GM21360 (cell line): ENCODE measurements around the gene DUSP1.

Source experiments
- ATAC-seq: cut with Tn5 transposase; IDR thresholded peaks from one replicate; pipeline ENCODE4 v1.9.1; 2021; ENCODE audit warnings: mild to moderate bottlenecking, moderate library complexity; ENCODE audit not compliant: unreplicated experiment

DUSP1 gene

GRCh38 chr5:172745838-172746237 is 25.2 kb downstream of the DUSP1 start:
- ATAC-seq = no peak

- no peak for ATAC-seq
These were observed 25.6 kb downstream of the DUSP1 start for GRCh38 chr5:172745406-172745805.

DNA sequence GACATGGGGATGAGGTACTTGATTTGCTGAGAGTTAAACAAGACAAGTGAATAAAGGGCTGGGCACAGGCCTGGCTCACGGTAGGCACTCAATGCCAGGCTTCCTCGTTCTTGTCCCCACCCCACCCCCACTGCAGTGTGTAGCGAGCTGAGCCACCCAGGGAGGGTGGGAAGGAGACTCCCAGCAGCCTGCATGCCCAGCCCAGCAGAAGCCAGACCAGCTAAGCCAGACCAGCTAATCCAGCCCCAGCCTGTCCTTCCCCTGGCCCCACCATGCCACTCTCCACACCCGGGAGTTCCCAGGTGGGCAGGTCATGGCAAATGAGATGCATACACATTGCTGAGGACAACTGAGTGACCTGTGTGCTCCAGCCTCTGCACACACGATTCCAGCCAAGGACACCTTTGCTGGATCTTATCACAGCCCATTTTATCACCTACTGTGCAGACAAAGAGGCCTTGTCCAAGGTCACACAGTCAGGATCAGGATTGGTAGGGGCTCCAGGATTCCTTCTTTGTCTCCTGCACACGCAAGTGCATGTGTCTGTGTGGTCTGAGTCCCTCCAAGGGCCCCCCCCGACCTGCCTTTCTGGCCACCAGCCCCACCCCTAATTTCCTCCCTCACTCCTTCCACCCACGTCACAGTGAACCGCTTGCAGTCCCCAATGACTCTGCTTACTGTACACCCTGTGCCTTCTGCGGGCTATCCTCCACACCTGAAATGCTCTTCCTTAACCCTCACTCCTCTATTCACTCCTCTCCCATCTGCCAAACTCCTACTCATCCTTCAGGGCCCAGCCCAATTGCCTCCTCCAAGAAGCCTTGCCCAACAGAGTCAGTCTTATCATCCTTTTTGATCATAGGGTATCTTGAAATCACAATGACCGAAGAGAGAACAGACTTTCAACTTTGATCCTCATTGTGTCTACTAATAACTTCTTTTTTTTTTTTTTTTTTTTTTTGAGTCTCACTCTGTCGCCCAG is 26.6 kb downstream of the DUSP1 start:
- no peak for ATAC-seq

GRCh38 chr5:172743112-172743959 is 27.7 kb downstream of the DUSP1 start:
- ATAC-seq = no peak

- no peak for ATAC-seq
These were observed 29.8 kb downstream of the DUSP1 start for GRCh38 chr5:172741206-172741582.

- ATAC-seq = no peak
These were observed 30.4 kb downstream of the DUSP1 start for GRCh38 chr5:172740428-172741205.

DNA sequence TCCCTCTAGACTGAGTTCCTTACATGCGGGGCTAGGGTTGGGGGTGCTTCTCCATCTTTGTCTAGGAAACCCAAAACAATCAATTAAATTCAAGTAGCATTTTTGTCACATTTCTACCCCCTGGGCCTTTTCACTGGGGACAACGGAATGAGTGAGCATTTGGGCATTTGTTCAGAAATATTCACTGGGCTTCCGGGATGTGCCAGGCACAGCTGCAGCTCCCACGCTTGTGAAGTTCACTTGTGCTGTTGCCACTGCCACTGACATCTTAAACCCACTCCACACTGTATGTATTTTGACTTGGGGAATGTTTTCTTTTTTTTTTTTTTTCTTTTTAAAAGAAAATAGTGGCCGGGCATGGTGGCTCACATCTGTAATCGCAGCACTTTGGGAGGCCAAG is 31.6 kb downstream of the DUSP1 start:
- ATAC-seq = no peak

DNA sequence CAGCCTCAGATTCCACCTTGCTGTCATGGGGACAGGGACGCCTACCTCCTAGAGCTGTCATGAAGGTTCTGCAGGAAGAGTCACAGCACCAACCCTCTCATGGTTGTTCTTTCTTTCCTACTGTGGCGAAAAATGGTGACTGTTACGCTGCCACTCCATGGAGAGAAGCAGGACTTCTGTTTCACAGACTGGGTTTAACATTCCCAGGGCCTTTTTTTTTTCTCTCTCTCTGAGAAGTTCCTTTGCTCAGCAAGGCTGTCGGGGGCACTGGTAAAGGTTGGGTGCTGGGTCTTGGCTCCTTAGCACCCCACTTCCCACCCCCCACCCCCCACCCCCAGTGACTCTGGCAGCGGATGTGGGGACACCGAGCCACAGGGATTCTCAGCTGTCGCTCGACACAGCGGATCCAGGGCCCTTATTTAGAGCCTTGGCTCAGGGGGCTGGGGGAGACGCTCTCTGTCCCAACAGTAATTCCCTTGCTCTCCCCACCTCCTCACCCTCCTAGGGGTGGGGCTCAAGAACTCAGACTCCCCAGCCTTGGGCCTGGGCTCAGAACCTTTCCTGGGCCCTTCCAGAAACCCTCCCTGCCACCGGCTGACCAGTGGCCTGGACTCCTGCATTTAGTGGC is 34.4 kb downstream of the DUSP1 start:
- ATAC-seq = no peak

DNA sequence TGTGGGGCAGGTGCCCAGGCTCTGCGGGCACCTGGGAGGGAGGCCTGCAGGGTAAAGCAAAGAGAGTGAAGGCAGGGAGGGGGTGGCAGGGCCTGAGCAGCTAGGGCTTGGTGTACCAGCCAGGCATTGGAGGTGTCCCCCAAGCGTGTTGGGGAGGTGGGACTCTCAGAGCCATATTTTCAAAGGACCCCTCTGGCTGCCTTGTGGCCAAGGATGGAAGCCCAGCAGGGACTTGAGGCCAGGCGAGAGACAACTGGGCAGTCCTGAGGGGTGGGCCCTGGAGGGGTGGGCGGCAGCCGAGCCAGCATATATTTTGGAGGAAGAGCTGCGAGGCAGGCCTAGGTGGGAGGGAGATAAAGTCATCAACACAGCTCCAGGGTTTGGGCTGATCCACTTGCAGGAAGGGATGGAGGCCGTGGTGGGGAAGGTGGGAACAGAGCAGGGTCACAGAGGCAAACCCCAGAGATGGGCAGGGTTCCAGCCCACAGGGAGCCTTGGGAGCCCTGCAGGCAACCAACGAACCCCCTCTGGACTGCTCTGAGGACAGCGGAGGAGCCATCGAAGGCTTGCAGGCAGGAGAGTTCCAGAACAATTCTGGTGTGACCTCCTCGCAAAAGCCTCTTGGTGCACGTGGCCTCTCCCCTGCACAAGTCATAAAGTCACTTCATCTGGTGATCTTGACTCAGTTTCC is 35.7 kb downstream of the DUSP1 start:
- ATAC-seq = no peak

GRCh38 chr5:172733974-172734346 is 37.0 kb downstream of the DUSP1 start:
- no peak for ATAC-seq

DNA sequence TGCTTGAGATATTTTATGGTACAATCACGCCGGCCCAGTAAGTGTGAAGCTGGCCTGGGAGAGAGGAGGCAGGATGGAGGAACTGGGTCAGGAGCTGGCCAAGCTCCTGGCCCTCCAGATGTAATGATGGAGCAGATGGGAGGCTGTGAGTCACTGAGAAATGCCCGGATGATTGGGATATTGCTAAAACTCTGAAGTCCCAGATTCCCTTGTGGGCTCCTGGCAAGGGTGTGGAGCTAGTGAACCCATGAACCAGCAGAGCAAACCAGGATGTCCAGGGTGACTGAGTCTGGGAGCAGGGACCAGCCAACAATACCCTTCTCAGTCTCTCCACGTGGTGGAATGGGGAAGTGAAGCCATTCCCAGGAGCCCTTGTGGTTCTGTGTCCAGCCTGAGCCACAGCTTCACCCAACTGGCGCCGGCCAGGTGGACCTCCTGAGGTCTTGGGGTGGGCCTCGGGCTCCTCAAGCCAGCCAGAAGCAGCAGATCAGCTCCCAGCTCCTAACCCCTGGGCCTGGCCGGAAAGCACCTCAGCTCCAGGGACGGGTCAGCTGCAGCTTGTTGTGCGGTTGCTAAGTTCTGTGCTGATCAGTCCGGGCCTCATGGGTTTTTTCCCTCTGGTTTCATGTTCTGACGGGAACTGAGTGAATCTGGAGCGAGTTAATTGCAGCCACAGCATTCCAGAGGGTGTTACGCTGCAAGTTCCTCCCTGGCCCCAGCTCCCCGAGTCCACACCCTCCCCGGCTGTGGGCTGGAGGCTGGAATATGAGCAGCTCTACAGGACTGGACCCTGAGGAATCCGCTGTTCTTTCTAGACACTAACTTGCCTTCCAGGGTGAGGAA is 37.6 kb downstream of the DUSP1 start:
- no peak for ATAC-seq

DNA sequence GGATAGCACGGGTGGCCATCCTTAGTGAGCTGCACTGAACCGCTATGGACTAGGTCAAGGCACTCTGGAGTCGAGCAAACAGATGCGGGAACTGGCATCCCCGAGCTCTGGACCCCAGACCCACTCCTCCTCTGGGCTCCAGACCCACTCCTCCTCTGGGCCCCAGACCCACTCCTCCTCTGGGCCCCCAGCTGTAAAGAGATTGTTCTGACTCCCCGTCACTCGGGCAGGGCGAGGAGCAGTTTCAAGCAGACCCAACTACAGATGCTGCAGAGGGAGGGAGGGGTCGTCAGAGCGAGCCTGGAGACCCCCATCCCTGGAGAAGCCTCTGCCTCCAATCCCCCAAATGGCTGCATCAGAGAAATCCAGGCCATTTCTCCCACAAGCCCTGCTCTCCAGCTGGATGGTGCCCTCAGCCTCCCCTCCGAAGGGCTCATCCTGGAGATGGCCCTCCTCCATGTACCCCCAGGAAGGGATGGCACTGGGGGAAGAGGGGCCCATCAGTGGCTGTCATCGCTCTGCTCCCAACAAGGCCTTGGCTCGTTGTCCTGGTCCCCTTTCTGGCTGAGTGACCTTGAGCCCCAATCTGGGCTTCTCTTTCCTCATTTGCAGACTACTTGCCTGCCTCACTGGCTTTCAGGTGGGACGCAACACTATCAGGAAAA is 38.7 kb downstream of the DUSP1 start:
- ATAC-seq = no peak

DNA sequence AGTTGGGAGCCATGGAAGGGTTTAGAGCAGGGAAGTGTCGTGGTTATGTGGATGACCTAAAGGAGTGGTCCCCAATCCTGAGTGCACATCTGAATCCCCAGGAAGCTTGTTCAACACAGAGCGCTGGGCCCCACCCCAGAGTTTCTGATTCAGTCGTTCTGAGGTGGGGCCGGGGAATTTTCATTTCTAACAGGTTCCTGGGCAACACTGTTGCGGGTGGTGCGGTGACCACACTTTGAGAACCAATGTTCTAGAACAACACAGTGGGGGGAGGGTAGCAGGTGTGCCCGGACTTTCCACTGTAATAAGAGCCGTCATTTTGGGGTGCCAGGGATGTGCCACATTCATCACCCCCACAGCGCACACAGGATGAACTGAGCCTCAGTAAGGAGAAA is 39.3 kb downstream of the DUSP1 start:
- ATAC-seq = no peak

DNA sequence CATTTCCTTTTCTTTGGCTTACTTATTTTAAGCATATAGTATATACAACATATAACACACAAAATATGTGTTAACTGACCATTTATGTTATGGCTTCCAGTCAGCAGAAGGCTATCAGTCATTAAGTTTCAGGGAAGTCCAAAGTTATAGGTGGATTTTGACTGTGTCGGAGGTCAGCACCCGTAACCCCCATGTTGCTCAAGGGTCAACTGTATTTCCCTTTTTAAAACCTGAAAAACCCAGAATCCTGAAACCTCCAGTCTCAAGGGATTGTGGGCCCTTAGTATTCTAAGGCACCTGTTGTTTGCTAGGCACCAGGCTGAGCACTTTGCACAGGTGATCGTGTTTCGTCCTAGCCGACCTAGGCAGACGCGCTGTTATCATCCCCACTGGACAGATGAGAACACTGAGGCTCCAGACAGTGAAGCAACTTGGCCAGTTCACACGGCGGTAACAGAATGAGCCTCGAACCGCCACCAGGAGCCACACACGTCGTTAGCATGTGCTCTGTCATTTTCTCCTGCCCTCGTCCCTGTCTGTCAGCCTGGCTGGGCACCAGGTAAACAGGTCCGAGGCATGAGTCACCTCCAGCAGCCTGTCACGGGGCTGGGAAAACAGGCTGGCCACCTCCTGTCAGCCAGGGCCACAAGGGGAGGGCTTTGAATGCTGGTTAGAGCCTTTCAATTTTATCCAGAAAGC is 39.9 kb downstream of the DUSP1 start:
- no peak for ATAC-seq

DNA sequence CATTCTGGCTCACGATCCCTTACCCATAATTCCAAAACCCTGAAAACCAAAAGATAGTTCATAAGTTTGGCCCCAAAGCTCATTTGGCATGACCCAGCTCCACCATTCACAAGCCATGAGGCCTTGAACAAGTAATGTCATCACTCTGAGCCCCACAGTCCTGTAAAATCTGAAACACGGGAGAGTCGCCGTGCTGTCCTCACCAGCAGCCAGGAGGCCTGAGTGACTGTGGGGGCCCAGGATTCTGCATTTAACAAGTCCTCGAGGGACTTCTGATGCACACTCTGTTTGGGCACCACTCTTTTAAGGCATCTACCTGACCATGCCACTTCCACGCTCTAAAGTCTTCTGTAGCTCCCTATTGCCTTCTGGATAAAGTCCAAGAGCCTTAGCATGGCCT is 40.8 kb downstream of the DUSP1 start:
- no peak for ATAC-seq

GRCh38 chr5:172729588-172729987 is 41.4 kb downstream of the DUSP1 start:
- ATAC-seq = no peak

GRCh38 chr5:172728481-172729241 is 42.3 kb downstream of the DUSP1 start:
- ATAC-seq = no peak
